HEK293 (cell line): ENCODE results near the gene HIPK4.

Experiments
- GFI1B ChIP-seq: fragments of 450-650 bp; formaldehyde crosslinking; IDR thresholded peaks from 2 replicates; pipeline ENCODE4 v1.5.1; 2016; ENCODE audit warnings: missing biosample characterization, missing genetic modification characterization
- HIC1 ChIP-seq: fragments of 450-650 bp; formaldehyde crosslinking; IDR thresholded peaks from 2 replicates; pipeline ENCODE4 v1.5.1; 2016; ENCODE audit warnings: missing biosample characterization, missing genetic modification characterization
- MYNN ChIP-seq: fragments of 450-650 bp; formaldehyde crosslinking; IDR thresholded peaks from 2 replicates; pipeline ENCODE4 v1.5.1; 2016; ENCODE audit warnings: missing biosample characterization, missing genetic modification characterization, borderline replicate concordance
- MZF1 ChIP-seq: fragments of 450-650 bp; formaldehyde crosslinking; IDR thresholded peaks from 2 replicates; pipeline ENCODE4 v1.5.1; 2017; ENCODE audit warnings: missing biosample characterization, missing genetic modification characterization, borderline replicate concordance
- RBAK ChIP-seq: fragments of 450-650 bp; formaldehyde crosslinking; IDR thresholded peaks from 2 replicates; pipeline ENCODE4 v1.5.1; 2016; ENCODE audit warnings: missing biosample characterization, missing genetic modification characterization
- REPIN1 ChIP-seq: fragments of 450-650 bp; formaldehyde crosslinking; IDR thresholded peaks from 2 replicates; pipeline ENCODE4 v1.5.1; 2017; ENCODE audit warnings: missing biosample characterization, missing genetic modification characterization, low read depth
- REST ChIP-seq: fragments of 450-650 bp; formaldehyde crosslinking; IDR thresholded peaks from 2 replicates; pipeline ENCODE4 v1.5.1; 2016; ENCODE audit warnings: missing biosample characterization, missing genetic modification characterization
- ZBTB11 ChIP-seq: fragments of 450-650 bp; formaldehyde crosslinking; conservative IDR thresholded peaks from 2 replicates; pipeline ENCODE4 v1.5.1; 2016; ENCODE audit warnings: low read depth, missing biosample characterization, missing genetic modification characterization
- ZNF121 ChIP-seq: fragments of 450-650 bp; formaldehyde crosslinking; IDR thresholded peaks from 2 replicates; pipeline ENCODE4 v1.5.1; 2016; ENCODE audit warnings: missing biosample characterization, missing genetic modification characterization
- ZNF157 ChIP-seq: fragments of 450-650 bp; formaldehyde crosslinking; IDR thresholded peaks from 2 replicates; pipeline ENCODE4 v1.5.1; 2016; ENCODE audit warnings: missing biosample characterization, missing genetic modification characterization
- ZNF23 ChIP-seq: fragments of 450-650 bp; formaldehyde crosslinking; IDR thresholded peaks from 2 replicates; pipeline ENCODE4 v1.5.1; 2016; ENCODE audit warnings: missing biosample characterization, missing genetic modification characterization, borderline replicate concordance
- ZNF341 ChIP-seq: fragments of 450-650 bp; formaldehyde crosslinking; IDR thresholded peaks from 2 replicates; pipeline ENCODE4; 2016; ENCODE audit warnings: low read depth, missing biosample characterization, missing genetic modification characterization
- ZNF394 ChIP-seq: fragments of 450-650 bp; formaldehyde crosslinking; IDR thresholded peaks from 2 replicates; pipeline ENCODE4 v1.5.1; 2016; ENCODE audit warnings: missing biosample characterization, missing genetic modification characterization, mild to moderate bottlenecking, moderate library complexity, borderline replicate concordance
- ZNF426 ChIP-seq: fragments of 450-650 bp; formaldehyde crosslinking; IDR thresholded peaks from 2 replicates; pipeline ENCODE4 v1.5.1; 2017; ENCODE audit warnings: missing biosample characterization, missing genetic modification characterization, mild to moderate bottlenecking, inconsistent platforms, moderate library complexity
- ZNF433 ChIP-seq: fragments of 450-650 bp; formaldehyde crosslinking; IDR thresholded peaks from 2 replicates; pipeline ENCODE4 v1.5.1; 2016; ENCODE audit warnings: missing biosample characterization, missing genetic modification characterization, low read depth
- ZNF518A ChIP-seq: fragments of 450-650 bp; formaldehyde crosslinking; conservative IDR thresholded peaks from 2 replicates; pipeline ENCODE4 v1.5.1; 2016; ENCODE audit warnings: low read depth, missing biosample characterization, missing genetic modification characterization
- ZNF654 ChIP-seq: fragments of 450-650 bp; formaldehyde crosslinking; IDR thresholded peaks from 2 replicates; pipeline ENCODE4 v1.5.1; 2016; ENCODE audit warnings: low read depth, missing biosample characterization, missing genetic modification characterization
- ZNF664 ChIP-seq: fragments of 450-650 bp; formaldehyde crosslinking; IDR thresholded peaks from 2 replicates; pipeline ENCODE4 v1.5.1; 2016; ENCODE audit warnings: missing biosample characterization, missing genetic modification characterization
- ZNF704 ChIP-seq: fragments of 450-650 bp; formaldehyde crosslinking; IDR thresholded peaks from 2 replicates; pipeline ENCODE4 v1.5.1; 2016; ENCODE audit warnings: missing biosample characterization, missing genetic modification characterization
- ZSCAN23 ChIP-seq: fragments of 450-650 bp; formaldehyde crosslinking; IDR thresholded peaks from 2 replicates; pipeline ENCODE4 v1.5.1; 2016; ENCODE audit warnings: missing biosample characterization, missing genetic modification characterization
- ZXDB ChIP-seq: fragments of 450-650 bp; formaldehyde crosslinking; IDR thresholded peaks from 2 replicates; pipeline ENCODE4 v1.5.1; 2016; ENCODE audit warnings: missing biosample characterization, missing genetic modification characterization
- TF ChIP-seq, protein P1 (sequence below): fragments of 450-650 bp; formaldehyde crosslinking; IDR thresholded peaks from 2 replicates; pipeline ENCODE4 v1.5.1; 2016; ENCODE audit warnings: missing biosample characterization, missing genetic modification characterization

HIPK4 gene

GRCh38 chr19:40333083-40333482 lies 56.9 kb downstream of the HIPK4 start (continued):
- TF ChIP-seq HIC1 (0 out of 2 replicates have a peak, but pooled peaks have one; percentile 42), ZNF394 (tag by site-specific recombination) (peak; percentile 100), ZNF704 (tag by site-specific recombination) (peak; percentile 84), ZNF654 (tag by site-specific recombination) (peak; percentile 68), ZNF157 (tag by site-specific recombination) (peak; percentile 53; the same call in 1 of the 2 replicates), MYNN (tag by site-specific recombination) (peak; percentile 60; the same call in 1 of the 2 replicates), ZNF518A (tag by site-specific recombination) (peak; percentile 99), ZXDB (tag by site-specific recombination) (peak; percentile 91), ZNF23 (tag by site-specific recombination) (peak; percentile 50; the same call in 1 of the 2 replicates), REST (peak; percentile 89), ZNF121 (tag by site-specific recombination) (peak; percentile 70; the same call in 1 of the 2 replicates), ZSCAN23 (tag by site-specific recombination) (peak; percentile 72; the same call in 1 of the 2 replicates), ZNF341 (tag by site-specific recombination) (peak; percentile 51; the same call in 1 of the 2 replicates), GFI1B (tag by site-specific recombination) (peak; percentile 68; the same call in 1 of the 2 replicates), ZNF433 (tag by site-specific recombination) (peak; percentile 99), ZNF426 (tag by site-specific recombination) (peak; percentile 99), ZBTB11 (tag by site-specific recombination) (peak; percentile 91), REPIN1 (tag by site-specific recombination) (peak; percentile 80; the same call in 1 of the 2 replicates), ZNF664 (tag by site-specific recombination) (peak; percentile 93), MZF1 (tag by site-specific recombination) (peak; percentile 84; the same call in 1 of the 2 replicates), RBAK (tag by site-specific recombination) (peak; percentile 87; the same call in 1 of the 2 replicates)
- TF ChIP-seq, protein P1, sequence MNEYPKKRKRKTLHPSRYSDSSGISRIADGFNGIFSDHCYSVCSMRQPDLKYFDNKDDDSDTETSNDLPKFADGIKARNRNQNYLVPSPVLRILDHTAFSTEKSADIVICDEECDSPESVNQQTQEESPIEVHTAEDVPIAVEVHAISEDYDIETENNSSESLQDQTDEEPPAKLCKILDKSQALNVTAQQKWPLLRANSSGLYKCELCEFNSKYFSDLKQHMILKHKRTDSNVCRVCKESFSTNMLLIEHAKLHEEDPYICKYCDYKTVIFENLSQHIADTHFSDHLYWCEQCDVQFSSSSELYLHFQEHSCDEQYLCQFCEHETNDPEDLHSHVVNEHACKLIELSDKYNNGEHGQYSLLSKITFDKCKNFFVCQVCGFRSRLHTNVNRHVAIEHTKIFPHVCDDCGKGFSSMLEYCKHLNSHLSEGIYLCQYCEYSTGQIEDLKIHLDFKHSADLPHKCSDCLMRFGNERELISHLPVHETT (tag by site-specific recombination) = peak; percentile 86
